ENCODE measurements around the gene LMCD1.
"Not testable (repeated sequence)": the region's sequence is repeated elsewhere in the genome, so short reads cannot be mapped to it uniquely, and the experiment has no call there.

LMCD1 gene

DNA sequence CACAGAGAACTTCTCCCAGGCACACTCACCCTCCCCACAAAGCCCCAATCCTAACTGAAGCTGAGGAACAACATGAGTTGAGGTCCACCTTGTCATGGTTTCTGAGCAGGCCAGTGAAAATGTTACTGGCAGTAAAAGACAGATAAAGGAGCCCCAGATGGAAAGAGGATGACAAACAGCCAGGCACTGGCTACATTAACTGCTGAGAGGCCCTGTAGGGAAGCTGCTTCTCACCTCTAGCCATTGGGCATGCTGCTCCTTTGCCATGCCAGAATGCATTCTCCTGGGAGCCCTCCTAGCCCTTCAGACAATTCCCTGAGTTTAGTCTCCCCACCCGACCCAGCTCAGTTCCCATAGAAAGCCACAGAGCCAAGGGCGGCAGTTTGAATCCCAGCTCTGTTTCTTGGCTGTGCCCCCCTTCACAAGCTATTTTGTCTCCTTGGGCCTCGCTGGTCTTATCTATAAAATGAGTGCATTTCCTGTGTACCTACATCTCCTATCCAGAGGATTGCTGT is 60.5 kb downstream of the LMCD1 start:
- no peak for DNase-seq (ENCODE audit: low spot score)

GRCh38 chr3:8563146-8563545 is 61.5 kb downstream of the LMCD1 start:
- DNase-seq (ENCODE audit: low spot score) = no peak

DNA sequence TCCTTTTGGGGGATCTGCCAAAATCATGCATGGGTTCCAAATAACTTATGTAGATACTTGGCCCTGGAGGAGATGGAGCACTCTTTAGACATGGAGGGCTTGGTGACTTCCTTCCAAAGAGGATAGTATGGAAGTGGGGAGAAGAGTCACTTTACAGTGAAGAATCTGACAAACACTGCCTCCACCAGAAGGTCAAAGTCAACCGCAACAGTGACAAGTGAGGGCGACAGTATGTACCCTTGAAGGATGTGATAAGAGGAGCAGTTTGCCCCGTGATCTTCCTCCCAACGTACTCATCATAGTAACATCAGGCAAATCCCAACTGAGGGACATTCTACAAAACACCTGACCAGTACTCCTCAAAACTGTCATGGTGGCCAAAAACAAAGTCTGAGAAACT is 62.0 kb downstream of the LMCD1 start:
- no peak for DNase-seq (ENCODE audit: low spot score)

DNA sequence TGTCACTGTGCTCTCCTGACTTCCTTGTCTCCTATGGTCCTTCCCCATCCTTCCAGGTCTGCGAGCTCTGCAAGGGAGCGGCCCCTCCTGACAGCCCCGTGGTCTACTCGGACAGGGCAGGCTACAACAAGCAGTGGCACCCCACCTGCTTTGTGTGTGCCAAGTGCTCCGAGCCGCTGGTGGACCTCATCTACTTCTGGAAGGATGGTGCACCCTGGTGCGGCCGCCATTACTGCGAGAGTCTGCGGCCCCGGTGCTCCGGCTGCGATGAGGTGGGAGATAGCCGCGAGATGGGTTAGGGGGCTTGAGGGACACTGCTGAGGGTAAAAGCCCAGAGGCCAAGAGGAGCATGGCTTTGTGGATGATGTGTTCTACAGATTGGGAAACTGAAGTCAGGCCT is 63.8 kb downstream of the LMCD1 start:
- no peak for DNase-seq (ENCODE audit: low spot score)

DNA sequence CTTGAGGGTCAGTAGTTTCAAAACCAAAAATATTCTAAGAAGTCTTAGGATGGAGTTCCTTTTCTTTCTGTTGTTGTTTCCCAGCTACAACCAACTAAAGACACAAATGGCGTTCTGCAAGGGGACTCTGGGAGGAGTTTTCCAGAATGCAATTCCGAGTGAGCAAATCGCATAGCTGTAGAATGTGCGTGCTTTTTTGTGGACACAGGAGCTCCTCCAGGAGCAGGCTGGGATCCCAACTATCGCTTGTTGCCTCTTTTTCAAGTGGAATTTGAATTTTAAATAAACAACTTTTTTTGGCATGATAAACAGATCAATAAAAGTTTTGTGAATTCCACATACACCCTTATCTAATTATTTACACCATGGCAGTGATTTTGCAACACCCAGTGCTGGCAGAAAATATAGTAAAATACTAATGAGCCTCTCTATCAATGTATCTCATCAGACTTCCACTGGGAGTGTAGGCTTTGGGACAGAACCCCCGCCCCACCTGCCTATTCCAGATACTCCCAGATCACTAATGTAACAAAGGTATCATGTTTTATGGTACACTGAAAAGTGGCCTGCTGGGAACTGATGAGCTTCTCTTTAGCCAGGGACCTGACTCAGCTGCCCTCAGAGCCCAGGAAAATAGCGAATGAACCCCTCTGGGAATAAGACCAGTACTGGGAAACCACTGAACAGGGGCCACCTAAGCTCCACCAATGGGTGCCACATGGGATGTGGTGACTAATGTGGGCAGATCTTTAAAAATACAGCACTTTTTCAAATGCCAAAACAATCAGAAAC is 66.4 kb downstream of the LMCD1 start:
- DNase-seq (ENCODE audit: low spot score) = no peak

DNA sequence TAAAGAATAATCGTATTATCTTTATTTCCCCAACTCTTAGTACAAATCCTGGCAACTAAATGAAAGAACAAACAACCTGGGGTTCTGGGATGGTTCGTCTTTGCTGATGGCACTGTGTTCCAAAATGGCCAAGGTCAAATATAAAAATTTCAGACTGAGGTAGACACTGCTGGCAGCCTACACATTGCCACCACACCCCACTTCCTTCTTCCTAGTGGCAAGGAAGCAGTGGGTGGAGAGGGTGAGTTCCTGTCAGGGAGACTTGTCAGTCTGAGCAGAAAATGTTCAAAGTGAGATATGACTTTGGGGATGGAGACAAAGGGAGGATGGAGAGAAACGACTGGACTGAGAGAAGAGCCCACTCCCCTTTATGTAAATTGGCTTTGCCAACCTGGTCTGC is 69.6 kb downstream of the LMCD1 start:
- no peak for DNase-seq (ENCODE audit: low spot score)

DNA sequence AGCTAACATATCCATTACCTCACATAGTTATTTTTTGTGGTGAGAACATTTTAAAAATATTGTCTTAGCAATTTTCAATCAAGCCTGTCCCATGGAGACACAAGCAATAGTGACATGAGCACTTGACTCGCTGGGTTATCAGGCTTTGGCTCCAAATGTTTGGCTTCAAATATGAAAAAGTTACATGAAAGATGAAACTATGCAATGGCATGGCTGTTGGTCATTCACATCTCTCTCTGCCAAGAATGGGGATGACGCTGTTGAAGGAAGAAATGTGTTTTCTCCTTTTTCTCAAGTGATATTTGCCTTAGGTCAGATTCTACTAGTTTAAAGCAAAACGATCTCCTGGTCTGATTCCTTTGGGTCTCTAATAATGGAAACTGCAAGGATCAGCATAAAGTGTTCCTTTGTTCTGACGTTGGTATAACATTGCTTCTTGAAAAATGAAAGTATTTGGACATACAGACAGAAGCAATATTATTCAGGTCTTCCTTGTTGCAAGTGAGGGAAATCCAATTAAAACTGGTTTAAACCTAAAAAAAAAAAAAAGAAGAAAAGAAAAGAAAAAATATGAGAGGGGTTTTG is 71.8 kb downstream of the LMCD1 start:
- DNase-seq (ENCODE audit: low spot score) = no peak

DNA sequence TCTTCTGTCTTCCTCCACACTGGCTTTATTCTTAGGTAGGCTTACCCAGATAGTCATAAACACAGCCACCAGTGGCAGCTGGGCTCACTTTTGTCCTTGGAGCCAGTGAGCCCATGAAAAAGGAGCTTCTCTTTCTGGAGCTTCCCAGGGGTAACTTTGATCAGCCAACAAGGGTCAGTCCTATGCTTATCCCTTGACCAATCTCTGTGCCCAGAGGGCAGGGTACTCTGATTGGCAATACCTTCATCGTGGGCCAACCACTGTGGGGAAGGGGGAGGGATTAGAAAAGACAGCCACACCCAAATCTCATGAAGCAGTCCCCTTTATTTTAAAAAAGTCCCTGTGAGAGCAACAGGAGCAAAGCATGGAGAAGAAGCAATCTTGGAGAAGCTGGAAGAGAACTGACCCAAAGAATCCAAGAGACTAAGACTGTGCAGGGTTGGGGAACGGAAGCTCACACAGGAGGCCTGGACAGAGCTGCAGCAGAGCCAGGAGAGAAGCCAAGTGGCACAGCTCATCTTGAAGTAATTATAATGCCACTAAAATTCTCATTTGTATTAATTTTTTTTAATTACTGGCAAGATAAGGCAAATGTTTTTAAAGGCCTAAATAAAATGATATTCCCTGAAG is 72.5 kb downstream of the LMCD1 start:
- no peak for DNase-seq (ENCODE audit: low spot score)

DNA sequence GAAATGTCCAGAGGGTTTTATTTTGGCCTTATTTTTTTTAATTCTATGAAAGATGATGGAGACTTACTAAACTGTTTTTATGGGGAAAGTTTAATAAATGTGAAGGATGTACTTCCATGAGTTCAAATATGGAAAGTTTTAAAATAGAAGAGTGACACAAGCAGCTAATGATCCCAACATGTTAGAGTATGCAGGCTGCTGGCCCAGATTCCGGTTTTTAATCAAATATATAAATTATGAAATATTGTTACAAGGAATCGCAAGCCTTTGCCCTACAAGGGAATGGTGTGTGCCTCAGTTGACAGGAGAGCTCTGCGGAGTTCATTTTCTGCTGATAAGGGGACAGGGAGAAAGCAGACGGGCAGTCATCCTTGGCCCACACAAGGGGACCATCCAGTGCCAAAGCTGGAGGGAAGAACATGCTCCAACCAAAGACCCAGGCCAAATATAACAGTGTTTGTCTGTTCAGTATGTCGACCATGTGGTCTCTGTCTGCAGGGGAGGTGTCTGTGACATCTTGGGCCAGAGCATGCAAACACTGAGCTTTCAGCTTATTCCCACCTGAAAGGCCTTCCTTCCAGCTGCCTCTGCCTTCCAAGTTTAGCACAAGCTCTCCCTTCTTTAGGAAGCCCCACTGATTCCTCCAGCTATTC is 73.2 kb downstream of the LMCD1 start:
- no peak for DNase-seq (ENCODE audit: low spot score)

GRCh38 chr3:8575364-8576104 is 73.9 kb downstream of the LMCD1 start:
- no peak for DNase-seq (ENCODE audit: low spot score)

DNA sequence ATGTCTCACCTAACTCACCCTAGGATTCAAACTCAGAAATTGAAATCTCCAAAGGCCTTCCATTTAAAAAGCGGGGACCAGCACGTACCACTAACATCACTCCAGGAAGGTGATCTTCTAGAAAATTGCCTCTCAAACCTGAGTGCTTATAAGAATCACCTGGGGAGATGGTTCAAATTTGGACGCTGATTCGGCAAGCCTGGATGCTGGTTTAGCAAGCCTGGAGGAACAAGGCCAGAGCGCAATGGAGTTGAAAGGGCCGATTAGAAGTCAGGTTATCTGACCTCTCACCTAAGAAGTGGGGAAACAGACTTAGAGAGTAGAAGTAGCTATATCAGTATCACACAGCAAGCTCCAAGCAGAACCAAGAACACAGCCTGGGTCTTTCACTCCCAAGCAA is 74.8 kb downstream of the LMCD1 start:
- DNase-seq (ENCODE audit: low spot score) = no peak

GRCh38 chr3:8576841-8577571 is 75.4 kb downstream of the LMCD1 start:
- DNase-seq (ENCODE audit: low spot score) = no peak

DNA sequence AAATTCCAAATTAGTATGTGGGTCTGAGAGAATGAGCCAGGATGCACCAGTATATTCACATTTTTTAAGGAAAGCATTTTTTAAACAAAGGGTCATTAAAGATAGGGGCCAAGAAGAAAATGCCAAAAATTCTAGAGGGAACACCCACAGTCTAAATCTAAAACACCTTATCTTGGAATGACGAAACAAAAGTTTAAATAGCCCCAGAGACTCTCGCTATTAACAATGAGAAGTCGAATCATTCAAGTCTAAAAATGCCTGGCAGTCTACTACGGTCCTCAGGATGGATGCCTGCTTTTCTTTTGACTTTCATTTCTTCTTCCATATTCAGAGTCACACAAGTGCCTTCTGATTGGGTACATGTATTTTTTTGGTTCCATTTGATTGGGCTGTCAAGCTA is 76.7 kb downstream of the LMCD1 start:
- no peak for DNase-seq (ENCODE audit: low spot score)

- DNase-seq (ENCODE audit: low spot score) = no peak
Observed at GRCh38 chr3:8579096-8579495, 77.5 kb downstream of the LMCD1 start.

DNA sequence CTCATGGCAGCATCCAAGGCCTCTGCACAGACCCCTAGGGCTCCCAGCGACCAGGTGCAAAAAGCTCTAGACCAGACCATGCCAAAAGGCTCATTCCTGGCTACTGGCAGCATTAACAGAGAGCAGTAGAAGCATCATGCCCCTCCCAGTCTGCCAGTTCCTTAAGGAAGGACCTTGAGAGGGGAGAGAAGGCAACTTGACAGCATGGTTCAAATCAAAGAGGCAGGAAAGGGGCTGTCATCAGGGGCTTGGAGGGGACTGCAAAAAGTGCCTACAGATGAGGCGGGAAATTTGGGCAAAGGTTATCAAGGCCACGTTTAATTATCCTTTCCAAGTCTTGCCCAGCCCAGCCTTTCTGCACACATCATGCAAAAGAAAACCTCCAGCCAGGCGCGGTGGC is 78.3 kb downstream of the LMCD1 start:
- no peak for DNase-seq (ENCODE audit: low spot score)

DNA sequence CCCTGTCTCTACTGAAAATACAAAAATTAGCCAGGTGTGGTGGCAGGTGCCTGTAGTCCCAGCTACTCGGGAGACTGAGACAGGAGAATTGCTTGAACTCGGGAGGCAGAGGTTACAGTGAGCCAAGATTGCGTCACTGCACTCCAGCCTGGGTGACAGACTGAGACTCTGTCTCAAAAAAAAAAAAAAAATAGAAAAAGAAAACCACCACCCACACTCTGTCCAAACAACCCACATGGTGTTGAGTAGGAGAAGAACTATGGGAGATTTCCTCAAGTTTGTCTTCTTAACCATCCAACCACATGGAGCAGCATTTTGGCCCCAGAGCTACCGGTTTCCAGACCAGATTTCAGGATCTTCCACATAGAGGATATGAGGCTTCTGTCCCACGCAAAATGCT is 78.8 kb downstream of the LMCD1 start:
- DNase-seq (ENCODE audit: low spot score) = not testable (repeated sequence)

DNA sequence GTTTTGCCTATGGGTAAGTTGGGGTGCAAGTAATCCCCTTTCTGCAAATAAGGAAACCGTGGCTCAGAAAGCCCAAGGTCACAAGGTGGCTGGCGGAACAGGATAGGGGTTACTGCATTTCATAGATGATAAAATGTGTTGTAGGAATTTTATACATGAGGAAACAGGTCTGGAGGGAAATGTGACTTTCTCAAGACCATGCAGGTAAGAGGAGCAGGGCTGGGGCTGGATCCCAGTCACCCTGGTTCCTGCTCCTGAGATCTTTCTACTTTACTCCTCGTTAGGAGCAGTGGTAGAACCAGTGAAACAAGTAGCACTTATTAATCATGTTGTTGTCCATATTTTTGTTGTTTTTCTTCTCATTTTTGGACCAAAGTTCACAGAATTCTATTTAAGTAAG is 79.8 kb downstream of the LMCD1 start:
- no peak for DNase-seq (ENCODE audit: low spot score)

- DNase-seq (ENCODE audit: low spot score) = no peak
Observed at GRCh38 chr3:8581806-8582445, 80.3 kb downstream of the LMCD1 start.

GRCh38 chr3:8584661-8585060 is 83.0 kb downstream of the LMCD1 start:
- no peak for DNase-seq (ENCODE audit: low spot score)

GRCh38 chr3:8589880-8590556 is 88.4 kb downstream of the LMCD1 start:
- no peak for DNase-seq (ENCODE audit: low spot score)
